ENCODE results near the gene DBX1. TPM values are rescaled to one million over a fixed set of nuclear protein-coding genes. Genes with fewer than 3 reads are reported as not detected.

The DBX1 gene
- total and polyA plus RNA-seq, 2 experiments from 2014 or later: not detected

- no peaks in the 10 kb centered on the region for H3K9me3 Mint-ChIP-seq
- H3K9me2 ChIP-seq (ENCODE audit: insufficient read depth): no peaks in the 10 kb centered on the region
- no peak overlapping the region for H3K27ac Mint-ChIP-seq
- TF ChIP-seq CTCF (conservative IDR thresholded peaks at IDR 0.05; ENCODE audit: low read depth in 2 of 2): no peak
- no peak for TF ChIP-seq ZNF462 (CRISPR knock-in tag; IDR thresholded peaks at IDR 0.05)
- no peak overlapping the region for H3K27ac ChIP-seq (ENCODE audit: low read depth)
- no peak overlapping the region for H2AFZ ChIP-seq
- H3K4me2 ChIP-seq: no peak overlapping the region
- H3K79me2 ChIP-seq (replicated peaks; ENCODE audit: insufficient read depth): no peaks in the 10 kb centered on the region
- 0 out of 2 replicates have a peak, but pooled peaks cover 3% of the 10 kb centered on the region for H4K20me1 ChIP-seq (replicated peaks; ENCODE audit: insufficient read depth)
- ATAC-seq (no peak), DNase-seq (ENCODE audit: low spot score) (no peak)
- H3K4me3 ChIP-seq: no peak overlapping the region
- no peaks in the 10 kb centered on the region for H3F3A ChIP-seq (replicated peaks; ENCODE audit: low read depth)
- no peaks in the 10 kb centered on the region for H3K27me3 Mint-ChIP-seq (ENCODE audit: insufficient read depth, low read depth, poor library complexity)
- H3K27me3 ChIP-seq (ENCODE audit: insufficient read depth): no peaks in the 10 kb centered on the region
- H3K36me3 Mint-ChIP-seq (ENCODE audit: low read depth): peaks cover 69% of the 10 kb centered on the region
- H3K4me1 ChIP-seq (ENCODE audit: insufficient read depth): no peaks in the 10 kb centered on the region
- peaks cover 14% of the 10 kb centered on the region for H3K36me3 ChIP-seq (ENCODE audit: insufficient read depth)
- no peaks in the 10 kb centered on the region; the same call in 2 of the 3 replicates for H3K4me1 Mint-ChIP-seq
- no peak overlapping the region for H3K4me3 Mint-ChIP-seq
Measured at GRCh38 chr11:20117291-20117690, 43.0 kb downstream of the DBX1 start.

GRCh38 chr11:20116825-20117224 is 43.5 kb downstream of the DBX1 start:
- H4K20me1 ChIP-seq (replicated peaks; ENCODE audit: insufficient read depth): 0 out of 2 replicates have a peak, but pooled peaks cover 3% of the 10 kb centered on the region
- no peaks in the 10 kb centered on the region for H3K27me3 ChIP-seq (ENCODE audit: insufficient read depth)
- H2AFZ ChIP-seq: no peak overlapping the region
- no peak overlapping the region for H3K27ac ChIP-seq (ENCODE audit: low read depth)
- no peaks in the 10 kb centered on the region for H3K4me1 ChIP-seq (ENCODE audit: insufficient read depth)
- Mint-ChIP-seq H3K36me3 (ENCODE audit: low read depth) (peaks cover 74% of the 10 kb centered on the region), H3K4me1 (no peaks in the 10 kb centered on the region; the same call in 2 of the 3 replicates), H3K9me3 (no peaks in the 10 kb centered on the region), H3K27me3 (ENCODE audit: insufficient read depth, low read depth, poor library complexity) (no peaks in the 10 kb centered on the region), H3K27ac (no peak overlapping the region), H3K4me3 (no peak overlapping the region)
- DNase-seq (ENCODE audit: low spot score) (no peak), ATAC-seq (no peak)
- H3K36me3 ChIP-seq (ENCODE audit: insufficient read depth): peaks cover 14% of the 10 kb centered on the region
- no peaks in the 10 kb centered on the region for H3F3A ChIP-seq (replicated peaks; ENCODE audit: low read depth)
- H3K79me2 ChIP-seq (replicated peaks; ENCODE audit: insufficient read depth): no peaks in the 10 kb centered on the region
- no peak overlapping the region for H3K4me3 ChIP-seq
- no peak overlapping the region for H3K4me2 ChIP-seq
- no peaks in the 10 kb centered on the region for H3K9me2 ChIP-seq (ENCODE audit: insufficient read depth)
- no peak for TF ChIP-seq ZNF331 (CRISPR knock-in tag; IDR thresholded peaks at IDR 0.05; ENCODE audit: low read depth)
- no peak for TF ChIP-seq EZH2 (IDR thresholded peaks at IDR 0.05; ENCODE audit: low read depth, unreplicated experiment)
- no peak for TF ChIP-seq CTCF (conservative IDR thresholded peaks at IDR 0.05; ENCODE audit: low read depth in 2 of 2)
- no peak for TF ChIP-seq EZH2phosphoT487 (IDR thresholded peaks at IDR 0.05; ENCODE audit: unreplicated experiment)
- no peak for TF ChIP-seq POLR2AphosphoS5 (IDR thresholded peaks at IDR 0.05; ENCODE audit: low read depth)
- no peak for TF ChIP-seq REST (IDR thresholded peaks at IDR 0.05; ENCODE audit: unreplicated experiment)
